ENCODE measurements around the gene MRPL51.

The MRPL51 gene

DNA sequence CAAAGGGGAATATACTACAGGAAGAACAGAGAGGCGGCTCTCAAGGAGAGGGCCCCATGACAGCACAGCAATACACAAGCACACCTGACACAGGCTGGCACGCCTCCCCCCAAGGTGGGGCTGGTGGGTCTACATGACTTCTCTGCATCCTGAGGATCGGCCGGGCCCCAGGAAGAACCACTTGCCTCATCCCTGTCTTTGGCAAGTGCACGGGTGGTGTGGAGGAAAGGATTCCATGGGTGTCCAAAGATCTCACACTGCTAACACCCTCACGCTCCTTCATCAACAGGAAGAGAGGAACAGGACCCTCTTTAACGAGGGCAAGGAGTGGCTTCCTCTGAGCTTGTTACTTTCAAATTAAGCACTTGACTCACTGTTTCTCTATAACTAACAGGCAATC lies 29.8 kb downstream of the MRPL51 start:
- Histone ChIP-seq H3K4me3 (ENCODE audit: low read length in 2 of 2) (no peak overlapping the region), H3K27me3 (ENCODE audit: control insufficient read depth in 3 of 3, insufficient read depth in 3 of 3, low read depth in 1 of 3, low read length in 3 of 3) (no peaks in the 10 kb centered on the region), H3K4me1 (ENCODE audit: control insufficient read depth in 2 of 2, insufficient read depth in 1 of 2, low read depth in 1 of 2, low read length in 2 of 2) (no peaks in the 10 kb centered on the region), H2BK5ac (ENCODE audit: low read length) (no peak overlapping the region), H4K8ac (ENCODE audit: low read depth, low read length) (no peak overlapping the region), H2BK12ac (ENCODE audit: low read length) (no peak overlapping the region), H2AK5ac (ENCODE audit: low read depth, low read length) (no peak overlapping the region), H3K14ac (ENCODE audit: low read length) (no peak overlapping the region), H3K79me1 (ENCODE audit: low read depth, low read length) (peaks cover 2% of the 10 kb centered on the region), H3K4ac (ENCODE audit: low read length) (no peak overlapping the region), H3K27ac (replicated peaks; ENCODE audit: low read length) (no peak overlapping the region), H4K91ac (ENCODE audit: low read depth, low read length, poor library complexity) (no peak overlapping the region), H3K9me3 (replicated peaks in 1 of 2; ENCODE audit: control insufficient read depth in 2 of 2, insufficient read depth in 1 of 2, low read depth in 1 of 2, low read length in 2 of 2) (no peaks in the 10 kb centered on the region), H3K36me3 (replicated peaks in 1 of 2; ENCODE audit: control insufficient read depth in 2 of 2, insufficient read depth in 2 of 2, low read length in 2 of 2) (peaks cover 34 to 68% of the 10 kb centered on the region in 2 donors), H3K18ac (ENCODE audit: low read length) (no peak overlapping the region), H3K23ac (ENCODE audit: low read depth, low read length, poor library complexity) (no peak overlapping the region), H2BK120ac (ENCODE audit: low read depth, low read length) (no peak overlapping the region), H2AFZ (ENCODE audit: low read length) (no peak overlapping the region), H3K9ac (ENCODE audit: low read depth, low read length, poor library complexity) (no peak overlapping the region), H3K4me2 (ENCODE audit: insufficient read depth, low read length, poor library complexity, severe bottlenecking) (no peak overlapping the region), H2BK15ac (ENCODE audit: low read length) (no peak overlapping the region)
- no CpG with 5 or more reads among the region's 7 CpGs for WGBS, 2 donors (ENCODE audit: extremely low coverage in 2 of 2, insufficient read length in 2 of 2, insufficient replicate concordance in 1 of 2)
- no peak for DNase-seq (ENCODE audit: low spot score)

- H3K27me3 ChIP-seq (ENCODE audit: control insufficient read depth in 3 of 3, insufficient read depth in 3 of 3, low read depth in 1 of 3, low read length in 3 of 3) = no peaks in the 10 kb centered on the region
- H2BK15ac ChIP-seq (ENCODE audit: low read length) = no peak overlapping the region
- H3K18ac ChIP-seq (ENCODE audit: low read length) = no peak overlapping the region
- no peak overlapping the region for H4K91ac ChIP-seq (ENCODE audit: low read depth, low read length, poor library complexity)
- no peak overlapping the region for H2BK5ac ChIP-seq (ENCODE audit: low read length)
- H3K4me3 ChIP-seq (ENCODE audit: low read length in 2 of 2) = peak overlapping the region in 1 of 2 donors; percentile 8
- H3K36me3 ChIP-seq (replicated peaks in 1 of 2; ENCODE audit: control insufficient read depth in 2 of 2, insufficient read depth in 2 of 2, low read length in 2 of 2) = peaks cover 34 to 71% of the 10 kb centered on the region in 2 donors
- no peak overlapping the region for H2BK12ac ChIP-seq (ENCODE audit: low read length)
- no peak overlapping the region for H3K4me2 ChIP-seq (ENCODE audit: insufficient read depth, low read length, poor library complexity, severe bottlenecking)
- peaks cover 2% of the 10 kb centered on the region for H3K79me1 ChIP-seq (ENCODE audit: low read depth, low read length)
- H2AFZ ChIP-seq (ENCODE audit: low read length) = no peak overlapping the region
- no peak overlapping the region for H2BK120ac ChIP-seq (ENCODE audit: low read depth, low read length)
- H3K4me1 ChIP-seq (ENCODE audit: control insufficient read depth in 2 of 2, insufficient read depth in 1 of 2, low read depth in 1 of 2, low read length in 2 of 2) = no peaks in the 10 kb centered on the region
- H4K8ac ChIP-seq (ENCODE audit: low read depth, low read length) = no peak overlapping the region
- no peak overlapping the region for H3K14ac ChIP-seq (ENCODE audit: low read length)
- no peak overlapping the region for H2AK5ac ChIP-seq (ENCODE audit: low read depth, low read length)
- no peak overlapping the region for H3K23ac ChIP-seq (ENCODE audit: low read depth, low read length, poor library complexity)
- H3K9ac ChIP-seq (ENCODE audit: low read depth, low read length, poor library complexity) = no peak overlapping the region
- no peaks in the 10 kb centered on the region for H3K9me3 ChIP-seq (replicated peaks in 1 of 2; ENCODE audit: control insufficient read depth in 2 of 2, insufficient read depth in 1 of 2, low read depth in 1 of 2, low read length in 2 of 2)
- no CpG with 5 or more reads among the region's 14 CpGs for WGBS, 2 donors (ENCODE audit: extremely low coverage in 2 of 2, insufficient read length in 2 of 2, insufficient replicate concordance in 1 of 2)
- H3K4ac ChIP-seq (ENCODE audit: low read length) = no peak overlapping the region
- H3K27ac ChIP-seq (replicated peaks; ENCODE audit: low read length) = no peak overlapping the region
- no peak for DNase-seq (ENCODE audit: low spot score)
Measured at GRCh38 chr12:6462234-6462995, 30.6 kb downstream of the MRPL51 start.

- no peak overlapping the region for H2BK5ac ChIP-seq (ENCODE audit: low read length)
- no peak overlapping the region for H2BK120ac ChIP-seq (ENCODE audit: low read depth, low read length)
- H3K9me3 ChIP-seq (replicated peaks in 1 of 2; ENCODE audit: control insufficient read depth in 2 of 2, insufficient read depth in 1 of 2, low read depth in 1 of 2, low read length in 2 of 2) = no peaks in the 10 kb centered on the region
- H3K36me3 ChIP-seq (replicated peaks in 1 of 2; ENCODE audit: control insufficient read depth in 2 of 2, insufficient read depth in 2 of 2, low read length in 2 of 2) = peaks cover 37 to 72% of the 10 kb centered on the region in 2 donors
- H3K27ac ChIP-seq (replicated peaks; ENCODE audit: low read length) = no peak overlapping the region
- no peak overlapping the region for H2BK15ac ChIP-seq (ENCODE audit: low read length)
- H3K4me1 ChIP-seq (ENCODE audit: control insufficient read depth in 2 of 2, insufficient read depth in 1 of 2, low read depth in 1 of 2, low read length in 2 of 2) = no peaks in the 10 kb centered on the region
- no peak overlapping the region for H2AK5ac ChIP-seq (ENCODE audit: low read depth, low read length)
- no peak overlapping the region for H4K8ac ChIP-seq (ENCODE audit: low read depth, low read length)
- H3K4ac ChIP-seq (ENCODE audit: low read length) = no peak overlapping the region
- no peak overlapping the region for H3K9ac ChIP-seq (ENCODE audit: low read depth, low read length, poor library complexity)
- H4K91ac ChIP-seq (ENCODE audit: low read depth, low read length, poor library complexity) = no peak overlapping the region
- WGBS, 2 donors (ENCODE audit: extremely low coverage in 2 of 2, insufficient read length in 2 of 2, insufficient replicate concordance in 1 of 2) = no CpG with 5 or more reads among the region's 15 CpGs
- H3K4me2 ChIP-seq (ENCODE audit: insufficient read depth, low read length, poor library complexity, severe bottlenecking) = no peak overlapping the region
- H2BK12ac ChIP-seq (ENCODE audit: low read length) = no peak overlapping the region
- H3K14ac ChIP-seq (ENCODE audit: low read length) = no peak overlapping the region
- H3K27me3 ChIP-seq (ENCODE audit: control insufficient read depth in 3 of 3, insufficient read depth in 3 of 3, low read depth in 1 of 3, low read length in 3 of 3) = no peaks in the 10 kb centered on the region
- DNase-seq (ENCODE audit: low spot score) = no peak
- H3K23ac ChIP-seq (ENCODE audit: low read depth, low read length, poor library complexity) = no peak overlapping the region
- H2AFZ ChIP-seq (ENCODE audit: low read length) = no peak overlapping the region
- no peak overlapping the region for H3K18ac ChIP-seq (ENCODE audit: low read length)
- H3K79me1 ChIP-seq (ENCODE audit: low read depth, low read length) = peaks cover 2% of the 10 kb centered on the region
- H3K4me3 ChIP-seq (ENCODE audit: low read length in 2 of 2) = no peak overlapping the region
Measured at GRCh38 chr12:6461401-6462233, 31.4 kb downstream of the MRPL51 start.

- no peak overlapping the region for H3K4me2 ChIP-seq (ENCODE audit: insufficient read depth, low read length, poor library complexity, severe bottlenecking)
- no peak overlapping the region for H3K14ac ChIP-seq (ENCODE audit: low read length)
- H3K27ac ChIP-seq (replicated peaks; ENCODE audit: low read length) = no peak overlapping the region
- H3K9me3 ChIP-seq (replicated peaks in 1 of 2; ENCODE audit: control insufficient read depth in 2 of 2, insufficient read depth in 1 of 2, low read depth in 1 of 2, low read length in 2 of 2) = no peaks in the 10 kb centered on the region
- no peak overlapping the region for H3K23ac ChIP-seq (ENCODE audit: low read depth, low read length, poor library complexity)
- H4K8ac ChIP-seq (ENCODE audit: low read depth, low read length) = no peak overlapping the region
- no peak overlapping the region for H3K9ac ChIP-seq (ENCODE audit: low read depth, low read length, poor library complexity)
- H2BK5ac ChIP-seq (ENCODE audit: low read length) = no peak overlapping the region
- peaks cover 37 to 64% of the 10 kb centered on the region in 2 donors for H3K36me3 ChIP-seq (replicated peaks in 1 of 2; ENCODE audit: control insufficient read depth in 2 of 2, insufficient read depth in 2 of 2, low read length in 2 of 2)
- no peak overlapping the region for H3K4ac ChIP-seq (ENCODE audit: low read length)
- H2BK12ac ChIP-seq (ENCODE audit: low read length) = no peak overlapping the region
- H3K4me3 ChIP-seq (ENCODE audit: low read length in 2 of 2) = no peak overlapping the region
- no peak overlapping the region for H2AK5ac ChIP-seq (ENCODE audit: low read depth, low read length)
- H3K27me3 ChIP-seq (ENCODE audit: control insufficient read depth in 3 of 3, insufficient read depth in 3 of 3, low read depth in 1 of 3, low read length in 3 of 3) = no peaks in the 10 kb centered on the region
- no peak overlapping the region for H4K91ac ChIP-seq (ENCODE audit: low read depth, low read length, poor library complexity)
- H3K4me1 ChIP-seq (ENCODE audit: control insufficient read depth in 2 of 2, insufficient read depth in 1 of 2, low read depth in 1 of 2, low read length in 2 of 2) = no peaks in the 10 kb centered on the region
- H2AFZ ChIP-seq (ENCODE audit: low read length) = no peak overlapping the region
- H3K18ac ChIP-seq (ENCODE audit: low read length) = peak overlapping the region; percentile 11
- peaks cover 2% of the 10 kb centered on the region for H3K79me1 ChIP-seq (ENCODE audit: low read depth, low read length)
- H2BK15ac ChIP-seq (ENCODE audit: low read length) = no peak overlapping the region
- H2BK120ac ChIP-seq (ENCODE audit: low read depth, low read length) = no peak overlapping the region
- DNase-seq (ENCODE audit: low spot score) = no peak
- WGBS, 2 donors (ENCODE audit: extremely low coverage in 2 of 2, insufficient read length in 2 of 2, insufficient replicate concordance in 1 of 2) = no CpG with 5 or more reads among the region's 10 CpGs
Measured at GRCh38 chr12:6460751-6461371, 32.2 kb downstream of the MRPL51 start.

Data from neuronal stem cell (in vitro differentiated cells).